ENCODE measurements around the gene SARNP.

- no peak for TF ChIP-seq CTCF (conservative IDR thresholded peaks at IDR 0.05; ENCODE audit: low read length)
- no peak for TF ChIP-seq EZH2phosphoT487 (IDR thresholded peaks at IDR 0.05; ENCODE audit: borderline replicate concordance, low read depth, low read length)
Observed at GRCh38 chr12:55715169-55715764, 102.3 kb downstream of the SARNP start.
